GM21825 (cell line): ENCODE data around the gene TMEM147.
"Not testable (repeated sequence)": the region's sequence is repeated elsewhere in the genome, so short reads cannot be mapped to it uniquely, and the experiment has no call there.

Source experiments
- ATAC-seq: cut with Tn5 transposase; IDR thresholded peaks from one replicate; pipeline ENCODE4 v1.9.1; 2021; ENCODE audit warnings: mild to moderate bottlenecking, moderate library complexity; ENCODE audit not compliant: unreplicated experiment

Gene TMEM147

GRCh38 chr19:35561436-35561835 is 16.0 kb downstream of the TMEM147 start:
- no peak for ATAC-seq

DNA sequence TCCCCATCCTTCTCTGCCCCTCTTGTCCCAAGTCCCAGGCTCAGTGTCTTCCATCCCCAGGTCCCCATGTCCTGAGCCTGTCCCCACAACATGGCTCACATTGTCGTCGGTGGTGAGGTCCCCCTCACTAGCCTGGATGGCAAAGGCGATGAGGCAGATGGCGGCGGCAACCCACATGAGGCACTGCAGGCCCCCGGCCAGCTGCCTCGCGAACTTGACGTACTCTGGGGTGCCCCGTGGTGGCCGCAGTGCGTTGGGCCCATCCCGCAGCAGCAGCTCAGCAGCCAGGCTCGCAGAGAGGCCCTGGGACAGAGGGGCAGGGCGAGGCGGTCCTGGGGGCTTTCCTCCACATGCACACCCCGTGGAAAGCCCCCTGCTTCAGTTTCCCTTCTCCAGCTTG is 16.9 kb downstream of the TMEM147 start:
- ATAC-seq, result no peak

DNA sequence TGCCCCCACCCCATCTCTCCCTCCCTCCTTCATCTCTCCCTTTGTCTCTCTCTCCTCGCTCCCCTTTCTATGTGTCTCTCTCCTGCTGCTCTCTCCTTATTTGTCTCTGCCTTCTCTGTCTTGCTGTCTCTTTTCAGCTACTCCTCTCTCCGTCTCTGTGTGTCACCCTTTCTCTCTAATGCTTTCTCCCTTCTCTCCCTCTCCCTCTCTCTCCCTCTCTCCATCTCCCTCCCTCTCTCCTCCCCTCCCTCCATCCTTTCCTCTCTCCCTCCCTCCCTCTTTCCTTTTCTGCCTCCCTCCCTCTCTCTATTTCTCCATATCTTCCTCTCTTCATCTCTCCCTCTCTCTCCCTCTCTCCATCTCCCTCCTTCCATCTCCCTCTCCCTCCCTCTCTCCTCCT is 17.4 kb downstream of the TMEM147 start:
- no peak for ATAC-seq

GRCh38 chr19:35563207-35563829 is 17.9 kb downstream of the TMEM147 start, which contains the start of gene ATP4A:
Gene ATP4A (minus strand): TSS chr19:35563658. CDS start chr19:35563629, 29 bp downstream.
- ATAC-seq, result no peak

- no peak for ATAC-seq
Measured at GRCh38 chr19:35565016-35565856, 19.8 kb downstream of the TMEM147 start.

DNA sequence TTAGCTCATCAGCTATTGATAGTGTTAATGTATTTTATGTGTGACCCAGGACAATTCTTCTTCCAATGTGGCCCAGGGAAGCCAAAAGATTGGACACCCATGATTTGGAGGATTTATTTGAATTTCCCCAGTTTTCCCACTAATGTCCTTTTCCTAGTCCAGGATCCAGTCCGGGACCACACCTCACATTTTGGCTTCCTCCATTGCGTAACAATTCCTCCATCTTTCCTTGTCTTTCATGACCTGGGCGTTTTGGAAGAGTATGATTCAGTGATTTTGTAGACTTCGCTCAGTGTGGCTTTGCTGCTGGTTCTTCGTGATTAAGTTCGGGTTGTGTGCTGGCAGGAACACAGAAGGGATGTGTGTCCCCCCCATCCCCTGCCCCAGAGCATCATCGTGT is 21.3 kb downstream of the TMEM147 start:
- ATAC-seq, result no peak

DNA sequence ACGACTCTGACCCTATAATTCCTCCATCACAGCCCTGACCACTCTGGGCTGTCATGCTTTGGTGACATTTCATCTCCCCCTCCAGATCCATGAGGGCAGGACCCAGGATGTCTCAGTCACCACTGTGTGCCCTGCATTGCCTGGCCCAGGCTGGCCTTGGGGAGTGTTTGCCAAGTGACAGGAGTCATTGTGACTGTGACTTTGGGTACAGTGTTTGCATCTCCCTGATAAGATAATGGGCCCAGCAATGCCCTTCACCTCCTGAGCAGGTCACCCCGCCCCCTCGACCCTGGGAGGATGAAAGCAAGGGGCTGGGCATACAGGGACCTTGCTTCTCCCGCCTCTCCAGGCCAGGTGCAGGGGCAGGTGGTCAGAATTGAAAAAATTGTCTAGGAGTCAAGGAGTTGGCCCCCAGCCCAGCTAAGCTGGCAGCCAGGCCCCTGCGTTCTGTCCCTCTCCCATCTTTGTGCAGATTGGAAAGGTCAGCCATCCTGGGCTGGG is 23.9 kb downstream of the TMEM147 start:
- ATAC-seq, result no peak

DNA sequence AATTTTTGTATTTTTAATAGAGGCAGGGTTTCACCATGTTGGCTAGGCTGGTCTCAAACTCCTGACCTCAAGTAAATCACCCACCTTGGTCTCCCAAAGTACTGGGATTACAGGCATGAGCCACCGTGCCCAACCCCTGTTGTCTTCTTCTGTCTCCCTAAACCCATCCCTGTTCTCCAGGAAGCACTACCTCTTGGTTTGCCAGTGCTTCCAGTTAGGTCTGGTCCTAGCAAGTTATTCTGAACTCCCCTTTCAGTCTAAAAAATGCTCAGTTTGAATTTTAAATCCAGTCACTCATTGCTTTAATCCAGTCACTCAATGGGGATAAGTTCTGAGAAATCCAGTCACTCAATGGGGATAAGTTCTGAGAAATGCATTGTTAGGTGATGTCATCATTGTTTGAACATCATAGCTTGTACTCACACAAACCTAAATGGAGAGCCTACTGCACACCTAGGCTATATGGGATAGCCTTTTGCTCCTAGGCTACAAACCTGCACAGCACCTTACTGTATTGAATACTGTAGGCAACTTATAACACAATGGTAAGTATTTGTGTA is 26.1 kb downstream of the TMEM147 start:
- ATAC-seq, result no peak

DNA sequence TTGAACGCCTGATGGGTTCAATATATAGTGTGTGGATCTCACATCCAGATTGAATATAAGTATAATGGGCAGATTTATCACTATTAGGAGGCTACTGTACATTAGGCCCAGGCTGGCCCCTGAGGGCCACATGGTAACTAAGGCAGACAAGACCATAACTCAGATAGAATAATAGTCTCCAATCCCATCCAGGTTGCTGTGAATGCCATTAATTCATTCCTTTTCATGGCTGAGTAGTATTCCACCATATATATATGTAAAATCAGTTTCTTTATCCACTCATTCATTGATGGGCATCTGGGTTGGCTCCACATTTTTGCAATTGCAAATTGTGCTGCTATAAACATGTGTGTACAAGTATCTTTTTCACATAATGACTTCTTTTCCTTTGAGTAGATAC is 32.5 kb downstream of the TMEM147 start:
- no peak for ATAC-seq

GRCh38 chr19:35578707-35579106 is 33.3 kb downstream of the TMEM147 start:
- ATAC-seq, result no peak

DNA sequence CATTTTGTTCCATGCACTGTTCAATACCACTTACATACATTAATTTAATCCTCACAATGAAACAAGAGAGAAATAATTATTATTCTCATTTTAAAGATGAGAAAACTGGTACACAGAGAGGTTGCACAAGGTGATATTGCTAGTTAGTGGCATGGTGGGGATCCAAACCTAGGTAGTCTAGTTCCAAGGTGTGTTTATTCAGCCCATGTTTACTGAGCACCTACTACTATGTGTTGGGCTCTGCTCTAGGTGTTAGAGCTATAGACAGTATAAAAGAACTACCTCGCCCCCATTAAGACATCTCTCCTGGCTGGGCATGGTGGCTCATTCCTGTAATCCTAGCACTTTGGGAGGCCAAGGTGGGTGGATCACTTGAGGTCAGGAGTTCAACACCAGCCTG is 37.3 kb downstream of the TMEM147 start:
- ATAC-seq, result no peak

DNA sequence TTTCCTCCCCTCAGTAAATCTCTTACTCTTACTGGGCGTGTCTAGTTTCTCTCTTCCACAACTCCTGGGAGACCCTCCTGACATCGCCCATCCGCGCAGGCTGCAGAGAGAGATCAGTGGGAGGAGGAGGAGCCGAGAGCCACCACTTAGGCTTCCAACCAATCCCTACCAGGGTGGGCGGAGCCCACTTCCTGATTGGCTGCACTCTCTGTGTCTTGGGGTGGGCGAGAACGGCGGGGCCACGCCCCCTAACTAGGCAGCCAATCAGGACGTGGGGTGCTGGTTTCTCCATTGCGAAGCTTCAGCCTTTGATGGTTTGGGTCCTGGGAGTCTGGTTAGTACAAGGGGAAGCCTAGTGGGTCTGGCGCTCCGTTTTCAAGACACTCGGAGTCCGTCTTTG is 40.4 kb downstream of the TMEM147 start, which contains the start of gene PMIS2:
Gene PMIS2, plus strand, starts transcription at position 326 of the 400 bp plus-strand sequence. CDS start 87 bp downstream, outside the sequence.
- ATAC-seq, result no peak

DNA sequence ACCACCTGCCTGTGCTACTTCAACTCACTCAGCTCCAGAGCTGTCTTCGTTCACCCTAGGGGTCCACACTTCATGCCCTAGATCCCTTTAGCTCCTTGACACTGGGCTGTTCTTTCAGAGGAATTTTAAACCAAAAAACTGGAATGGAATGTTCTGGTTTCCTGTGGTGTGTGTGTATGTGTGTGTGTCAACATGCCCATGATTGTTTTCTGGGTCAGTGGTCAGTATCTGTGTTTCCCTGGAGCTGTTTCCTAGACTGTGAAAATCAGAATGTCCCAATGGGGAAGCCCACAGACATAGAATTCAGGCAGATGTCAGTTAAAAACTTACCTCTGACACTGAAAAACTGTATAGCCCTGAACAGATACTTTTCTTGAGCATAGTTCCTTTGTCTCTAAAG is 41.9 kb downstream of the TMEM147 start:
- ATAC-seq, result no peak

DNA sequence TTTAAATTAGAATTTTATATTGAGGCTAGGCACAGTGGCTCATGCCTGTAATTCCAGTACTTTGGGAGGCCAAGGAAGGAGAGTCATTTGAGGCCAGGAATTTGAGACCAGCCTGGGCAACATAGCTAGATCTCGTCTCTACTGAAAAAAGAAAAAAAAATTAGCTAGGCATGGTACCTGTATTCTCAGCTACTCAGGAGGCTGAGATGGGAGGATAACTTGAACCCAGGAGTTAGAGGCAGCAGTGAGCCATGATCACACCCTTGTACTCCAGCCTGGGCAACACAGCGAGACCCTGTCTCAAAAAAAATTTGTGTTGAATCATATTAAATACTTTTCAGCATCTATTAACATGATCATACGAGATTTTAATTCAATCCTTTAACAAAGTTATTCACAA is 45.4 kb downstream of the TMEM147 start:
- ATAC-seq, result no peak

- ATAC-seq, result no peak
Measured at GRCh38 chr19:35592226-35592625, 46.8 kb downstream of the TMEM147 start.

DNA sequence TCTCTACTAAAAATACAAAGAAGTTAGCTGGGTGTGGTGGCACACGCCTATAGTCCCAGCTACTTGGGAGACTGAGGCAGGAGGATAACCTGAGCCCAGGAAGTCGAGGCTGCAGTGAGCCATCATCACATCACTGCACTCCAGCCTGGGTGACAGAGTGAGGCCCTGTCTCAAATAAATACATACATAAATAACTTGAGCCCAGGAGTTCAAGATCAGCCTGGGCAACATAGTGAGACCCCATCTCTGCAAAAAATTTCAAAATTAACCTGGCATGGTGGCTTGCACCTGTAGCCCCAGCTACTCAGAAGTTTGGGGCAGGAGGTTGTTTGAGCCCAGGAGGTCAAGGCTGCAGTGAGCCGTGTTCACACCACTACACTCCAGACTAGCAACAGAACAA is 49.6 kb downstream of the TMEM147 start:
- ATAC-seq, result not testable (repeated sequence)

DNA sequence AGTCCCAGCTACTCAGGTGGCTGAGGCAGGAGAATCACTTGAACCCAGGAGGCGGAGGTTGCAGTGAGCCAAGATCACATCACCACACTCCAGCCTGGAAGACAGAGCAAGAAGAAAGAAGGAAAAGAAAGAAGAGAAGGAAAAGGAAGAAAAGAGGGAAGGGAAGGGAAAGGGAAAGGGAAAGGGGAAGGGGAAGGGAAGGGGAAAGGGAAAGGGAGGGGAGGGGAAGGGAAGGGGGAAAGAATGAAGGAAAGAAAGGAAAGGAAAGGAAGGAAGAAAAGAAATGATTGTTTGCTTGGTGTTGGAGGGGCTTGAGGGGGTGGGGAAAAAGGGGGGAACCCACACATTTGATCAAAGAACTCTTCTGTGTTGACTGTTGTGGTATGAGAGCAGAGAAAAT is 50.5 kb downstream of the TMEM147 start:
- no peak for ATAC-seq

GRCh38 chr19:35596366-35596999 is 51.1 kb downstream of the TMEM147 start:
- peak; percentile 72 for ATAC-seq
